IPS-11a (cell line): ENCODE data around the gene CHRNA7.

Experiments
- H3K4me3 ChIP-seq: one replicate; pipeline ENCODE4 v1.5.1; 2013; ENCODE audit warnings: low read depth, low read length, control low read depth

CHRNA7 gene

GRCh38 chr15:32067115-32067514, 36.8 kb downstream of the CHRNA7 start:
- H3K4me3 ChIP-seq: no peak overlapping the region

- no peak overlapping the region for H3K4me3 ChIP-seq
Observed at GRCh38 chr15:32089851-32090359, 59.6 kb downstream of the CHRNA7 start.

- H3K4me3 ChIP-seq: no peak overlapping the region
Observed at GRCh38 chr15:32091505-32092380, 61.4 kb downstream of the CHRNA7 start.

- H3K4me3 ChIP-seq: no peak overlapping the region
Observed at GRCh38 chr15:32096213-32096612, 65.9 kb downstream of the CHRNA7 start.

- H3K4me3 ChIP-seq: no peak overlapping the region
Observed at GRCh38 chr15:32096916-32097617, 66.8 kb downstream of the CHRNA7 start.

GRCh38 chr15:32098033-32098432, 67.7 kb downstream of the CHRNA7 start:
- no peak overlapping the region for H3K4me3 ChIP-seq

- H3K4me3 ChIP-seq: no peak overlapping the region
Observed at GRCh38 chr15:32099097-32099785, 68.9 kb downstream of the CHRNA7 start.

- H3K4me3 ChIP-seq: no peak overlapping the region
Observed at GRCh38 chr15:32099956-32100684, 69.8 kb downstream of the CHRNA7 start.

GRCh38 chr15:32104061-32104995, 74.0 kb downstream of the CHRNA7 start:
- H3K4me3 ChIP-seq: no peak overlapping the region

- H3K4me3 ChIP-seq: no peak overlapping the region
Observed at GRCh38 chr15:32105258-32106241, 75.2 kb downstream of the CHRNA7 start.

- no peak overlapping the region for H3K4me3 ChIP-seq
Observed at GRCh38 chr15:32106401-32107381, 76.4 kb downstream of the CHRNA7 start.

- H3K4me3 ChIP-seq: no peak overlapping the region
Observed at GRCh38 chr15:32107477-32108080, 77.3 kb downstream of the CHRNA7 start.

GRCh38 chr15:32108661-32109060, 78.3 kb downstream of the CHRNA7 start:
- H3K4me3 ChIP-seq: no peak overlapping the region

GRCh38 chr15:32112101-32112500, 81.8 kb downstream of the CHRNA7 start:
- H3K4me3 ChIP-seq: no peak overlapping the region

GRCh38 chr15:32113224-32113623, 82.9 kb downstream of the CHRNA7 start:
- no peak overlapping the region for H3K4me3 ChIP-seq

- H3K4me3 ChIP-seq: no peak overlapping the region
Observed at GRCh38 chr15:32117122-32117521, 86.8 kb downstream of the CHRNA7 start.

- H3K4me3 ChIP-seq: no peak overlapping the region
Observed at GRCh38 chr15:32119286-32119685, 89.0 kb downstream of the CHRNA7 start.
